Urinary bladder (tissue), 4 donors: ENCODE results near the gene FHIP1B. TPM values are rescaled to one million over a fixed set of nuclear protein-coding genes. Genes with fewer than 3 reads are reported as not detected.

Experiments used
- DNase-seq: peaks from one replicate; pipeline ENCODE4 v3.0.0-alpha.2; 2015; ENCODE audit errors: extremely low spot score
- H3K27ac ChIP-seq: one replicate; pipeline ENCODE4 v1.5.1; 2013; ENCODE audit warnings: low read depth, mild to moderate bottlenecking, moderate library complexity
- H3K36me3 ChIP-seq: one replicate; pipeline ENCODE4 v1.6.1; 2013; ENCODE audit warnings: mild to moderate bottlenecking, moderate library complexity; ENCODE audit not compliant: insufficient read depth
- H3K4me1 ChIP-seq: one replicate; pipeline ENCODE4 v1.6.1; 2013; ENCODE audit warnings: mild to moderate bottlenecking, moderate library complexity; ENCODE audit not compliant: insufficient read depth
- H3K4me3 ChIP-seq: one replicate; pipeline ENCODE4 v1.5.1; 2013; ENCODE audit warnings: low read depth, low read length
- WGBS: extraction: QIAGEN DNeasy Blood & Tissue Kit; methylation state at CpG from one replicate; pipeline ENCODE4 v1.1.7; 2013; 5-methylcytosine and 5-hydroxymethylcytosine counted together
- polyA plus RNA-seq: library from polyadenylated mRNA; stranded (reverse); fragments of 200-250 nt; gene quantifications from one replicate; pipeline ENCODE4 v1.2.3, GENCODE V29; 2013
- total RNA-seq: library from RNA; depleted of rRNA; stranded (reverse); fragments of >200 nt; gene quantifications from one replicate; pipeline ENCODE4 v1.2.3, GENCODE V29; 2014
- donor health status: healthy with polysubstance abuse.
- donor health status: healthy.

Gene FHIP1B
- total and polyA plus RNA-seq, 2 donors, result 14.5 to 35.4 TPM

GRCh38 chr11:6204706-6205105 lies 29.7 kb downstream of the FHIP1B start:
- H3K36me3 ChIP-seq, result no peaks in the 10 kb centered on the region
- H3K4me1 ChIP-seq, result no peaks in the 10 kb centered on the region
- WGBS, result 96% methylated on average over 1 of the region's 1 CpG
- H3K4me3 ChIP-seq, result no peak overlapping the region
- no peak for DNase-seq
- H3K27ac ChIP-seq, result no peak overlapping the region

GRCh38 chr11:6203327-6203726 lies 31.1 kb downstream of the FHIP1B start:
- WGBS, result 66% methylated on average over 3 of the region's 3 CpGs
- Histone ChIP-seq H3K27ac (no peak overlapping the region), H3K36me3 (no peaks in the 10 kb centered on the region), H3K4me1 (no peaks in the 10 kb centered on the region), H3K4me3 (no peak overlapping the region)
- DNase-seq, result no peak

GRCh38 chr11:6202041-6202440 lies 32.4 kb downstream of the FHIP1B start:
- Histone ChIP-seq H3K4me1 (no peaks in the 10 kb centered on the region), H3K27ac (no peak overlapping the region), H3K4me3 (no peak overlapping the region), H3K36me3 (no peaks in the 10 kb centered on the region)
- no peak for DNase-seq
- WGBS, result 73% methylated on average over 1 of the region's 1 CpG

GRCh38 chr11:6201481-6201880 lies 33.0 kb downstream of the FHIP1B start:
- WGBS, result 73% methylated on average over 2 of the region's 2 CpGs
- no peak for DNase-seq
- Histone ChIP-seq H3K4me1 (no peaks in the 10 kb centered on the region), H3K36me3 (no peaks in the 10 kb centered on the region), H3K27ac (no peak overlapping the region), H3K4me3 (no peak overlapping the region)

DNA sequence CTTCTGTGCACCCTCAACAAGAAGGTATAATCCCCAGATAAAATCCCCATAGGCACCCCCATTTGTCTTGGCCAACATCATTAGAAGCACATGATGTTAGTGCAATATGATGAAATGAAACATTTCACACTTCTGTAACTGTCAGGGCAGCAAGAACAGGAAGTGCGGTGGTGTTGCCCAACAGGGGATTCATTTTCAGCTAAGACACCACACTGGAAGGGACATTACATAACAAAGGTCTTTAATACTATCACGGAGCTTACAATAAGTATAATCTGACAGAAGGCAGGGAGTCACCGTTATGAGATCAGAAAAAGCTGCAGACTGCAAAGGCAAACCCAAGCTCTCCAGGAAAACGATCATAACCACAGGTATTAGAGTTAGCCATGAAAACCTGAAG lies 33.5 kb downstream of the FHIP1B start:
- no peaks in the 10 kb centered on the region for H3K36me3 ChIP-seq
- no peaks in the 10 kb centered on the region for H3K4me1 ChIP-seq
- no peak overlapping the region for H3K4me3 ChIP-seq
- whole genome bisulfite sequencing, result 73% methylated on average over 4 of the region's 4 CpGs
- H3K27ac ChIP-seq, result no peak overlapping the region
- no peak for DNase-seq

DNA sequence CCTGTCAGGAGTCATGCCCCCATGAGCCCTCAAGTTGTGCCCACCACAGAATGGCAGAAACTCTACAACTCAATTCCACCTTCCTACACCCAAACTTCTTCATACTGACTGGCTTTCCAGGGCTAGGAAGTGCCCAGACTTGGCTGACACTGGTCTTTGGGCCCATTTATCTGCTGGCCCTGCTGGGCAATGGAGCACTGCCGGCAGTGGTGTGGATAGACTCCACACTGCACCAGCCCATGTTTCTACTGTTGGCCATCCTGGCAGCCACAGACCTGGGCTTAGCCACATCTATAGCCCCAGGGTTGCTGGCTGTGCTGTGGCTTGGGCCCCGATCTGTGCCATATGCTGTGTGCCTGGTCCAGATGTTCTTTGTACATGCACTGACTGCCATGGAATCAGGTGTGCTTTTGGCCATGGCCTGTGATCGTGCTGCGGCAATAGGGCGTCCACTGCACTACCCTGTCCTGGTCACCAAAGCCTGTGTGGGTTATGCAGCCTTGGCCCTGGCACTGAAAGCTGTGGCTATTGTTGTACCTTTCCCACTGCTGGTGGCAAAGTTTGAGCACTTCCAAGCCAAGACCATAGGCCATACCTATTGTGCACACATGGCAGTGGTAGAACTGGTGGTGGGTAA lies 35.1 kb downstream of the FHIP1B start, which contains the start of gene OR52W1:
Gene OR52W1, plus strand, starts transcription at position 51 of the 637 bp plus-strand sequence. Its CDS starts 0 bp downstream, at position 51.
- no peaks in the 10 kb centered on the region for H3K4me1 ChIP-seq
- no peak for DNase-seq
- H3K36me3 ChIP-seq, result no peaks in the 10 kb centered on the region
- H3K27ac ChIP-seq, result no peak within 1 kb of the TSS
- 98% methylated on average over 5 of the region's 5 CpGs for WGBS
- no peak within 1 kb of the TSS for H3K4me3 ChIP-seq

GRCh38 chr11:6197466-6198200 lies 36.8 kb downstream of the FHIP1B start:
- Histone ChIP-seq H3K36me3 (no peaks in the 10 kb centered on the region), H3K27ac (no peak overlapping the region), H3K4me1 (no peaks in the 10 kb centered on the region), H3K4me3 (no peak overlapping the region)
- 78% methylated on average over 4 of the region's 4 CpGs for WGBS
- no peak for DNase-seq

DNA sequence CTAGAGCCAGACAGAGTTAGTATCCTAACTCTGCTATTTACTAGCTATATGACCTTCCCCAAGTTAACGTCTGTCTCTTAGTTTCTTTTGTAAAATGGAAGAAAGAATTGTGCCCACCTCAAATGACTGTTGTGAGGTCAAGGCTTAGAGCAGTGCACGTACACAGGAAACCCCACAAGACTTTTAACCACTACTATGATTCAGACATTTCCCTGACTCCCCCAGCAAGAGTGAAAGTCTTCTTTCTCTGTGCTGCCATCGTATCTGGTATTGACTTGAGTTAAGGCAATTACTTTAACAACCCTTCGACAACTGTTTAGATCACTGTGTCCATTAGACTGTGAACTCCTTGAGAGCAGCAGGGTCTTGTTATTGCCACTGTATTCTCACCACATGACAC lies 38.0 kb downstream of the FHIP1B start:
- no peak overlapping the region for H3K4me3 ChIP-seq
- no peak for DNase-seq
- H3K27ac ChIP-seq, result no peak overlapping the region
- no peaks in the 10 kb centered on the region for H3K36me3 ChIP-seq
- no peaks in the 10 kb centered on the region for H3K4me1 ChIP-seq
- WGBS, result 33% methylated on average over 4 of the region's 4 CpGs

DNA sequence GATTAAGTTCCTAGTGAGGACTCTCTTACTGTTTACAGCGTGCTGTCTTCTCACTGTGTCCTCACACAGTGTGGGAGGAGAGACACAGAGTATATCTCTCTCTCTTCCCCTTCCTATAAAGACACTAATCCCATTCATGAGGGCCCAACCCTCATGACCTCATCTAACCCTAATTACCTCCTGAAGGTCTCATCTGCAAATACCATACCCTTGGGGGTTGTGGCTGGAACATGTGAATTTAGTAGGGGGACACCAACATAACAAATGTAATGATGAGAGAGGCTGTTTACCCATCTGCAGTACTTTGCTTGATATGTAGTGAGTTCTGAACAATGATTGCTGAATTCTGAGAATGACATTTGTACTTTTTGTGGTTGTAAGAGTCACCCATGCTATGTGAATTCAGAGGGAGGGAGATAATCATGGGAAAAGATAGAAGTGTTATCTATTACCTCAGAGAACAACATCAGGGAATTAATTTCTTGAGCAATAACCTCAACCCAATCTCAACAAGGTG lies 40.3 kb downstream of the FHIP1B start:
- Histone ChIP-seq H3K36me3 (no peaks in the 10 kb centered on the region), H3K4me1 (no peaks in the 10 kb centered on the region), H3K4me3 (no peak overlapping the region), H3K27ac (no peak overlapping the region)
- WGBS, result 69% methylated on average over 1 of the region's 1 CpG
- no peak for DNase-seq

GRCh38 chr11:6191742-6192141 lies 42.7 kb downstream of the FHIP1B start:
- no peak for DNase-seq
- no peak overlapping the region for H3K4me3 ChIP-seq
- H3K27ac ChIP-seq, result no peak overlapping the region
- no peaks in the 10 kb centered on the region for H3K36me3 ChIP-seq
- H3K4me1 ChIP-seq, result no peaks in the 10 kb centered on the region

GRCh38 chr11:6175440-6175839 lies 59.0 kb downstream of the FHIP1B start:
- H3K4me1 ChIP-seq, result no peaks in the 10 kb centered on the region
- no peak overlapping the region for H3K4me3 ChIP-seq
- 56% methylated on average over 2 of the region's 2 CpGs for WGBS
- peaks cover 1% of the 10 kb centered on the region for H3K36me3 ChIP-seq
- DNase-seq, result no peak
- no peak overlapping the region for H3K27ac ChIP-seq

DNA sequence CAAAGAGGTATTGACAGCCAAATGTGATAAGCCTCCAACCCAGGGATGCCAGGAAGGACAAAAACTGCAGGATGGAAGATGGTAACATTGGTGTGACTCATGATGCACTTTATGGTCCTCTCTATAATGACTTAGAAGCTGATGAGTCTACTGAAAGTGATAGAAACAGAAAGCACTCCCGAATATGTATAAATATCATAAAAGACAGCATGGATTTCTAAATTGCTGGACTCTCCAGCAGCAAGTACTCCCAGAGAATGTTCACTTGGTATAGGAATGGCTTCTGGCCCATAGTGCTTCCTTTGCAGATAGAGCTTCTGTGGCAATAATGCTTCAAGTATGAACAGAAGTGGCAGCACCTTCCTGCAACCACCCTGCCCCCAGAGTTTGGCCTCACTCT lies 64.2 kb downstream of the FHIP1B start, which contains the start of gene OR52B2:
Gene OR52B2, minus strand, starts transcription at position 101 of the 400 bp plus-strand sequence. Its CDS starts 0 bp downstream, at position 101.
- DNase-seq, result no peak
- peaks cover 1% of the 10 kb centered on the region for H3K36me3 ChIP-seq
- no peak within 1 kb of the TSS for H3K4me3 ChIP-seq
- H3K4me1 ChIP-seq, result no peaks in the 10 kb centered on the region
- H3K27ac ChIP-seq, result no peak within 1 kb of the TSS
- 83% methylated on average over 1 of the region's 1 CpG for WGBS
